ENCODE measurements around the gene GRK3.

- TF ChIP-seq CTCF (IDR thresholded peaks at IDR 0.05 in 4 of 5, conservative IDR thresholded peaks at IDR 0.05 in 1 of 5) (no peak), POLR2A (IDR thresholded peaks at IDR 0.05) (no peak)
These were observed 188.2 kb downstream of the GRK3 start for GRCh38 chr22:25752615-25753214.

Measured in gastrocnemius medialis (tissue), 4 donors.